Inflammatory macrophage treated with lipopolysaccharide for 1 hour (primary cell): ENCODE measurements around the gene GADD45GIP1.
"Not testable (repeated sequence)": the region's sequence is repeated elsewhere in the genome, so short reads cannot be mapped to it uniquely, and the experiment has no call there.

Source experiments
- DNase-seq, 2 donors: peaks; one replicate each; pipeline ENCODE4 v3.0.0-alpha.2; 2020 to 2022

The GADD45GIP1 gene

GRCh38 chr19:12987781-12988180 is 30.8 kb upstream of the GADD45GIP1 start:
- DNase-seq, result no peak

- no peak for DNase-seq
Observed at GRCh38 chr19:12987190-12987589, 30.2 kb upstream of the GADD45GIP1 start.

- no peak for DNase-seq
Observed at GRCh38 chr19:12986726-12987125, 29.7 kb upstream of the GADD45GIP1 start.

- DNase-seq, result no peak
Observed at GRCh38 chr19:12985049-12985776, 28.2 kb upstream of the GADD45GIP1 start.

- no peak for DNase-seq
Observed at GRCh38 chr19:12984683-12985048, 27.6 kb upstream of the GADD45GIP1 start.

- no peak for DNase-seq
Observed at GRCh38 chr19:12984143-12984627, 27.2 kb upstream of the GADD45GIP1 start.

- DNase-seq, result peak; percentile 37 to 87
Observed at GRCh38 chr19:12983542-12984142, 26.6 kb upstream of the GADD45GIP1 start.

GRCh38 chr19:12983091-12983490 is 26.1 kb upstream of the GADD45GIP1 start:
- DNase-seq, result no peak

- no peak for DNase-seq
Observed at GRCh38 chr19:12982648-12983047, 25.6 kb upstream of the GADD45GIP1 start.

GRCh38 chr19:12979974-12980373 is 23.0 kb upstream of the GADD45GIP1 start:
- no peak for DNase-seq

GRCh38 chr19:12976109-12976508 is 19.1 kb upstream of the GADD45GIP1 start:
- not testable (repeated sequence) for DNase-seq

GRCh38 chr19:12975221-12975741 is 18.3 kb upstream of the GADD45GIP1 start:
- no peak for DNase-seq

- DNase-seq, result no peak
Observed at GRCh38 chr19:12974301-12975220, 17.5 kb upstream of the GADD45GIP1 start.

GRCh38 chr19:12973236-12973635 is 16.2 kb upstream of the GADD45GIP1 start:
- no peak for DNase-seq

GRCh38 chr19:12970070-12970820 is 13.2 kb upstream of the GADD45GIP1 start:
- no peak for DNase-seq

- DNase-seq, result no peak
Observed at GRCh38 chr19:12969292-12969988, 12.4 kb upstream of the GADD45GIP1 start, which contains the start of gene DAND5. Gene DAND5, plus strand, starts transcription at chr19:12969576. Its CDS starts 85 bp downstream, at chr19:12969661.

GRCh38 chr19:12967907-12968306 is 10.9 kb upstream of the GADD45GIP1 start:
- no peak for DNase-seq

- no peak for DNase-seq
Observed at GRCh38 chr19:12965812-12966135, 8.8 kb upstream of the GADD45GIP1 start.

- DNase-seq, result peak; percentile 55 to 90
Observed at GRCh38 chr19:12965017-12965811, 8.2 kb upstream of the GADD45GIP1 start.

GRCh38 chr19:12959481-12959880 is 2.5 kb upstream of the GADD45GIP1 start:
- DNase-seq, result no peak

- DNase-seq, result not testable (repeated sequence)
Observed at GRCh38 chr19:12957389-12957952, 448 bp upstream of the GADD45GIP1 start.
